DMS53 treated with DMSO at 0.1 percent for 48 hours (cell line): ENCODE measurements around the gene CMTM4.
"Not testable (repeated sequence)": the region's sequence is repeated elsewhere in the genome, so short reads cannot be mapped to it uniquely, and the experiment has no call there.

Experiments
- DNase-seq: peaks from one replicate; lab custom pipeline; 2025; ENCODE audit not compliant: unreplicated experiment; lab: John Stamatoyannopoulos, UW

CMTM4 gene

DNA sequence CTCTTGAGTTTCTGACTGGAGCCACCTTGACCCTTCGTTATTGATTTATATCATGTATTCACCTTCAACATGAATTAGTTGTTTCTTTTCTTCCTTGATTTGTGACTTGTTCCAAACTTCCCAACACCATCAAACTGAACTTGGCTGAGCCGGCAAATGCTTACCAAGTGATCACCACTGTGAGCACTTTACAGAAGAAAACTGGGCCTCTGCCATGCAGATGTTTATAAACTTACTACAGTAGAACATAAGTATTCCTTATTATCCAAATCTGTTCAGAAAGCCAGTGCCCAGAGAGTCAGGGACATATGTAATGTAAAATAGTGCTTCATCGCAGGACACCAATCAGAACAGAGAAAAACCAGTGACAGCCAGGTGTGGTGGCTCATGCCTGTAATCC lies 19.9 kb downstream of the CMTM4 start:
- DNase-seq: no peak

DNA sequence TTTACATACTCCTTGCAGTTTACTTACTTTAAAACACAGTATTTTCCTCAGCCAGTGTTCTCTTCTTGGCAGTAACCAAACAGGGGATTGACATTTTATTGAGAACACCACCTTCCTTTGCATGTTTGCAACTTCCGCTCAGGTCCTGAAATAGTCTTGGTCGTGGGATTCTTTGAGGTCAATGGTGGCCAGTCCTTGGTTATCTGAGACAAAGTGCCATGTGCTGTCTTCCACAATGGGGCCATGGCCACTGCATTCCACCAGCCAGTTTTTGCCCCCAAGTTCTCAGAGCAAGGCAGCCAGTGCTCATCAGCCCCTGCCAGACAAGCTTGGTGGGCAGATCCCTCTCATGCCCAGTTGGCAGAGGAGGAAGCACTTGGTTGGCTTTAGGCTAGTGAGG lies 22.9 kb downstream of the CMTM4 start:
- no peak for DNase-seq

DNA sequence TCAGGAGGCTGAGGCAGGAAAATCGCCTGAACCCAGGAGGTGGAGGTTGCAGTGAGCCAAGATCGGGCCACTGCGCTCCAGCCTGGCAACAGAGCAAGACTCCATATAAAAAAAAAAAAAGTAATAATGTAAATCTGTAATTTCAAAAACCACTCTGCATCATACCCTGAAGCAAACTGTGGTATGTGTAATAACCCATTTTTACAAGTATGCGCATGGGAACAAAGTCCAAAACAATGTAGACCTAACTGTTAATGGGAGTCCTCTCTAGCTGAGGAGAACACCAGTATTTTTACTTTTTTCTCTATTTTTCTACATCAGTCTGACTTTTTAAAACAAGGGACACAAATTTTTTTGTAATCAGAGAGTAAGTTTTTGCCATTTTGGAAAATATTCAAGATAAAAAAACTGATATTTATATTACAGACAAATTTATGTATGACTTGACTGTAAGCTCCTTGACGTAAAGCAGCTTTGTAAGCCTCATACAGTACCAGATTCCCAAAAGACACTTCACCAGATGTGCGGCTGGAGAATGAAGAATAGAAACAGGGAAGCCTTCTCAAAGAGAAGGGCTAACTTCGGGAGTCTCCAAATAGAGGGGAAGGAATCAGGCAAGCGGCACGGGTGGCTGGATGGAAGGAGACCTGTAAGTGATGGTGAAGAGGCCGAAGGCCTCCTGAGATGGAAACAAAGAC lies 25.7 kb downstream of the CMTM4 start:
- DNase-seq: no peak

DNA sequence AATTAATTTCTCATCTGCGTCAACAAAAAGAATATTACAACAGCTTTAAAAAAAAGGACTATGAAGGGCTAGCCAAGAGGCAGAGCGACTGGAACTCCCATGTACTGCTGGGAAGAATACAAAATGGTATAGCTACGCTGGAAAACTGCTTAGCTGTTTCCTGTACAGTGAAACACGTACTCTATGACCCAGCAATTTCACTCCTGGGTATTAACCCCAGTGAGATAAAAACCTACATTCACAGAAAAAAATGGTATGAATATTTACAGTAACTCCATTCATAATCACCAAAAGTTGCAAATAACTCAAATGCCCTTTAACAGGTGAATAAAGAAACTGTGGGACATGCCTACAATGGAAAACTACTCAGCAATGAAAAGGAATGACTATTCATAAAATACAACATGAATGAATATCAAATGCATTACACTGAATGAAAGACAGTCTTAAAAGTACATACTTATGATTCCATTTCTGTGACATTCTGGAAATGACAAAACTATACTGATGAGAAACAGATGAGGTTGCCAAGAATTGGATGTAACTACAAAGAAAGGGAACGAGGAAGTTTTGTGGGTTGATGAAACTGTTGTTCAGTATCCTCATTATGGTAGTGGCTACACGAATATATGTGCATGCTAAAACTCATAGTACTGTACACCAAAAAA lies 27.6 kb downstream of the CMTM4 start:
- DNase-seq: no peak

DNA sequence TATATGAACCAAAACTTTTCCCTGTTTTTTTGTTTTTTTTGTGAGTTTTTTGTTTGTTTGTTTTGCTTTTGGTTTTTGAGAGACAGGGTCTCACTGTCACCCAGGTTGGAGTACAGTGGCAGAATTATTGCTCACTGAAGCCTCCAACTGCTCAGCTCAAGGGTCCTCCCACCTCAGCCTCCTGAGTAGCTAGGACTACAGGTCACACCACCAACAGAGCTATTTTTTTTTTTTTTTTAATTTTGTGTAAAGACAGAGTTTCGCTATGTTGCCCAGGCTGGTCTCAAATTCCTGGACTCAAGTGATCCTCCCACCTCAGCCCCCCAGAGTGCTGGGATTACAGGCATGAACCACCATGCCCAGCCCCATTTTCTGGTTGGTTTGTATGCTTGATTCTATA lies 28.6 kb downstream of the CMTM4 start:
- DNase-seq: no peak

DNA sequence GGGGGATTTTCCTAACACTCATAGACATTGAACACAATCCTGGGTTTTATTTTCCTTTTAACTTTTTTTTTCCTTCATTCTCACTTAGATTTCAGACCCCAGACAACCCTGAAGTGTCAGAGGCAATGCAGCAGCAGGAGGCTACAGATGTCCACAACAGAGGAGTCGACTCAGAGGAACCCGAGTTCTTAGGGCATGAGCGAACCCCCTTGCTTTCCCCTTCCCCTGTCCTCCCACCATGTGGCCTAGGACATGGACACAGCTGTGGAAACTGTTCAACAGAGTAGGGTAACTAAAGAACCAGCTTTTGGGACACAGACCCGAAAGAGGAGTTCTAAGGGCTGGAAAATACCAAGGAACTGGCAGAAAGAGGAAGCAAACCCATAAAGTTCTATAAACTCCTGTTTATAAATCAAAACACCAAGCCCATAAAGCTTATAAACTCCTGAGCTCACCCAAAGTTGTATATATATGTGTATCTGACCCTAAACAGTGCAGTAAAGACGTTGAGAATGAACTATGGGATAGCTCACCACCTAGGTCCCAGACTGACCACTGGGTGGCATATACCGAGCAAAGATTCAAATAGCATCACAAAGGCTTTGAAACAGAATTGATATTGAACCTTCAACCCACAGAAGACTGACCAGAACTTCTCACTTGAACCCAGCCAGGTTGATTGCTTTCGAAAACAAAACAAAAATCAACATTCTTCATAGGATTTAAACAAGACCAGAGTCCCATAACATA lies 33.9 kb downstream of the CMTM4 start:
- DNase-seq: no peak

DNA sequence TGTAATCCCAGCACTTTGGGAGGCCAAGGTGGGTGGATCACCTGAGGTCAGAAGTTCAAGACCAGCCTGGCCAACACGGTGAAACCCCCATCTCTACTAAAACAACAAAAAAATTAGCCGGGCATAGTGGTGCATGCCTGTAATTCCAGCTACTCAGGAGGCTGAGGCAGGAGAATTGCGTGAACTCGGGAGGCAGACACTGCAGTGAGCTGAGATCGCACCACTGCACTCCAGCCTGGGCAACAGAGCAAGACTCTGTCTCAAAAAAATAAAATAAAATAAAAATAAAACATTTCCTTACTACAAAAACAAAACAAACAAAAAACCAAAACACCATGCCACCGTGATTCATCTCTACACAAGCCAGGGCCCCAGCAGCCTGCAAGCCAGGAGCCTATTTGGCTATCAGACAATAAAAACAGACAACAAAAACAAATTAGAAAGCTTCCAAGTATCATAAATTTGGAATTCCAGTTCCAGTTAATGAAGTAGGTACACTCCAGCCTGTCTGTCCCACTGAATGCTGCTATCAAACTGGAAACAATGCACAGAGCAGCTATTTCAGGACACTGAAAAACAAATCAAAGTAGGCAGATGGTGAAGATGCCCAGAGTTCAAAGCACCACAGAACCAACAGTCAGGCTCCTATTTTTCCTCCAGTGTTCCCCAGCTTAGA lies 34.7 kb downstream of the CMTM4 start:
- DNase-seq: not testable (repeated sequence)

DNA sequence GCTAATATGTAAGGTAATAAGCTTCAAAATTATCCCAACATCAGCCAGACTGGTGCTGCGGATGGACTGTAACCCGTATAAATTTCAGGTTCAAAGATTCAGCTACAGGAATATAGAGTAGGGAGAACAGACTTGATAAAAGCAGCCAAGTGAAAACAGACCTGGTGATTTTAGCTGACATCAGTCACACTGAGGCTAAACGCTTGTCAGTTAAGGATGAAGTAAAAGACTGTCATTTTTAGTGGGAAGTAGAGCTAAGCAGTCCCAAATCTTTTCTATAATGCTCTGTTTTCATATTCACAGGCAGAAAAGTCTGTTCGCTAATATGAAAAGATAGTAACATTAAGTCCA lies 35.4 kb downstream of the CMTM4 start:
- DNase-seq: no peak

DNA sequence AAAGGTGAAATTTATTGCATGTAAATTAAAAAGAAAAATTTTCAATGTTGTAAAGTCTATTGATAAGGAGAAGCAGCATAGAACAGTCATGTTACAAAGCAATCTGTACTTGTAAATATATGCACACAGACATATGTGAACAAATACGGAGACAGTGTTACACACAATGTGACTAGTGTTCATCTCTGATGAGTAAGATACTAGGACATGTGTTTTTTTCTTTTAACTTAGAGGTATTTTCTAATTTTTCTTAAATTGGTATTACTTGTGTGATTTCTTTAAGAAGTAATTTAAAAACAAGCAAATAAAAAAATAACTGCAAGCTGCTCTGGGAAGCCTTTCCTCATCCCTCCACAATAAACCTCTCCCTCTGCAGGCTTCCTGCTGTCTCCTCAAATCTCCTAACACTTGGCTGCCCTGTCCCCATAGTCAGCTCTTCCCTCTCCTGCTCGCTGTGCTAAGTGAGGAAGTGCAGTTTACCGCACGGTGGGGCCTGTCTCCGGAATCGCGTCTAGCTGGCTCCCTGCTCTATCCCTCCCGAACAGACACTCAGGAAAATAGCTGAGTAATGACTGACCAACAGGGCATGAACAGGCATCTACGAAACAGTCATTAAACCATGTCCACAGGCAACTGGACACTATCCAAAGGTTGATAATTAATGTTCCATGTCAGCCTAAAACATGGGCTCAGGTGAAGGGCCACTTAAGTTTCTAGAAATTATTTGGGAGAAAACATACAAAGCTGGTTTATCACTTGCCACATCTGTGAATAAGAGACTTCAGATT lies 35.9 kb downstream of the CMTM4 start:
- DNase-seq: no peak

DNA sequence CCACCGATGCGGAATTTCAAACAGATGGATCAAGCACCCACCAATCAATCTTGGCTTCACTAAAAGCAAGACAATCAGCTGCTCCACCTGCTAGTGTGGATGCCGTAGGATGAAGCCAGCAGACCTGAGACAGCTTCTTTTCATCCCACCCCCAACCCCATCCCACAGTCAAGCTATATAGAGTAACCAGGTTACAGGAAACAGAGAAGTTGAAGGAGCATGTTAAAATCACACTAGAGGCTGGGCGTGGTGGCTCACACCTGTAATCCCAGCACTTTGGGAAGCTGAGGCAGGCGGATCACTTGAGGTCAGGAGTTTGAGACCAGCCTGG lies 37.7 kb downstream of the CMTM4 start:
- no peak for DNase-seq

DNA sequence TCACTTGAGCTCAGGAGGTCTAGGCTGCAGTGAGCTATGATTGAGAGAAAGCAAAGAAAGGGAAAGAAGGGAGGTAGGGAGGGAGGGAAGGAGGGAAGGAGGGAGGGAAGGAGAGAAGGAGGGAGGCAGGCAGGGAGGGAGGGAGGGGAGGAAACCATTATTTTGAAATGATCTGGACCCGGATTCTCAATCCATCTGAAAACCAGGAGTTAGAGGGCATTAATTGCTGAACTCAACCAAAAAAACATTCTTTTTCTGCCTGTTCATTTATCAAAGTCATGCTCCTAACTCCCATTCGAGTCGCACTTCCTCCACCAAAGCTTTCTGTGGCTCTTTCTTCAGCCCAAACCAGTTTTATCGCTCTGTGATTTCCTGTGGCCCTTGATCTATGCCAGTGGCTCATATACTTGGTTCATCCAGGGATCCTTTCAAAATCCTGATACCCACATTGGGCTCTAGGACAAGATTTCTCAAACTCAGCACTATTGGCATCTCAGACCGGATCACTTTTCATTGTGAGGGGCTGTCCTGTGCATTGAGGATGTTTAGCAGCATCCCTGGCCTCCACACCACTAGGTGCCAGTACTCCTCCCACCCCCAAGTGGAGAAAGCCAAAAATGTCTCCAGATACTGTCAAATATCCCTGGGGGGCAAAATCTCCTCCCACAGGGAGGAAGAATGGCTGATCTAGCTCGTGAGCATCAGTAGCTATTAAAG lies 38.2 kb downstream of the CMTM4 start:
- no peak for DNase-seq

DNA sequence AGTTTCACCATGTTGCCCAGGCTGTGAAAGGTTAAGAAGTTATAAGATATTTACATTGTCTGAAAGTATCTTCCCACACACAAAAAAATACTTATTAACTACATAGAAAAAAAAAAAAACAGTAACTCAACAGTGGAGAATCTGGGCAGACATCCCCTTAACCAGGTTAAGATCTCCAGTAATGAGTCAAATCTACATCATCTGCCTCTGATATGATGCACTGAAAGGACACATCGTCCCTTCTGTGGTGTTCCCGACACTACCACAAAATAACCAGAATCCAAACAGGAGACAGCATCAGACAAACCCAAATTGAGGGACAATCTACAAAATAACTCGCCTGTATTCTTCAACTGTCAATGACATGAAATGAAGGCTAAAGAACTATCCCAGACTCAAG lies 40.0 kb downstream of the CMTM4 start:
- DNase-seq: no peak

DNA sequence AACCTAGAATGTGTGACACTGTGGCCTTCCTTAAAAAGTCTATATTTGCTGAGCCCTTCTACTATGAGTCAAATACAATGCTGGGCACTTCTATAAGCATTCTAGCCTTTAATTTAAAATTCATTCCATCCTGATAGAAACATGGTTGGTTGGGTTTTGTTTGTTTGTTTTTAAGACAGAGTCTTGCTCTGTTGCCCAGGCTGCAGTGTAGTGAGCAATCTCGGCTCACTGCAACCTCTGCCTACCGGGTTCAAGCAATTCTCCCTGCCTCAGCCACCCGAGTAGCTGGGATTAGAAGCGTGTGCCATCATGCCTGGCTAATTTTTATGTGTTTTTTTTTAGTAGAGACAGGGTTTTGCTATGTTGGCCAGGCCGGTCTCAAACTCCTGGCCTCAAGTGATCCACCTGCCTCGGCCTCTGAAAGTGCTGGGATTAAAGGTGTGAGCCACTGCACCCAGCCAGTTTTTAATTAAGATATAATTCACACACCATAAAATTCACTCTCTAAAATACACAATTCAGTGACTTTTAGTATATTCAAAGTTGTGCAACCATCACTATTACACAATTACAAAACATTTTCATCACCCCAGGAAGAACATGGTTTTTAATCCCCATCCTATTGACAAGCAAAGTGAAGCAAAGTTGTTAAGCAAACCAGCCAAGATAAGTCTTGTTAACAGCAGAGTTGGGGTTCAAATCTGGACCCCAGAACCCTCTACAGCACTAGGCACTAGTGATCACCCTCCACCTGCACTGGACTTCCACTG lies 42.8 kb downstream of the CMTM4 start:
- no peak for DNase-seq

DNA sequence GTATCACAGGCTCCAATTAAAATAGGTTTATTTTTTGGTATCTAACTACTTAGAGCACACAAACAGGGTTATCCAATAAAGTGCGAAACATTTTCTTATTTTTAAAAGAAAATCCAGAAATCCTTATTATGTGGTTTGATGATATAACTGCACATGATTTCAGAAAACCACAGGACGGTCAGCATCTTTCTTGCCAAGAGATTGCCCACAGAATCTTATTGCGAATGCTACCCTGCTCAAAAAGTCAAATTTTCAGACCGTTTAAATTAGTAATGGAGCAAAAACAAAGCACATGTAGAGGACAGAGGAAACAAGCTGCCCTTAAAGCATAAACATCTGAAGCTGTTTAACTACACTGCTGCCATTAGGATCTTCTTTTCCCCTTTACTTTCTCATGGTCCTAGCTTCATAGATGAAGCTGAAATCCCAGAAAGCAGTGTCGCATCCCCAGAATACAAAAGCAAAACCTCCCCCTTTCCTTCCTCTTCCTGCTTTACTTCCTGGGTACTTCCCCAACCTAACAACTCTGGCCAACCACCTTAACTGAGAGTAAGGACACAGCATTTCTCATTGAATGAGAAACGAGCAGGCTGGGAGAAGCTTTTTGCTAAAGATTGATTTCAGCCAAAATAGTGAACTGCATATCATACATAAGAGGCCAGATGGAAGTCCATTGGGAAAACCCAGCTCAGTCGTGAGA lies 43.7 kb downstream of the CMTM4 start:
- DNase-seq: no peak

DNA sequence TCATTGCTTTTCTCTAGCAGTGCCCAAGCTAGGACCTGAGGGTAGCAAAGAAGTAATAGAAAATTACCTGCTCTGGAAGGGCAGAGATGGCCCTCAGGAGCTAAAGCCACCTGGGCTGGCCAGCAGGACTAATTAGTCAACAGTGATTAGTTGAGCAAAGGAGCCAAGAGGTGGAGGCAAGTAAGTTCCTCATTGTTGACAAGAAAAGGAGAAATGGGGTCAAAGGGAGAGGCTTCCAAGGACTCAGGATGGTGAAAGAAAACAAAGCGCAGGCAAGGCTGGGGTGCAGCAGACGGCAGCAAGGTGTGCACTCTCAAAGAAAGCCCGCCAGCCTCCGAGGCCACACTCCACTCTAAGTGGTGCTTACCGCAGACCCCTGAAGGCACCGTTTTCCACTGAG lies 44.6 kb downstream of the CMTM4 start:
- no peak for DNase-seq

DNA sequence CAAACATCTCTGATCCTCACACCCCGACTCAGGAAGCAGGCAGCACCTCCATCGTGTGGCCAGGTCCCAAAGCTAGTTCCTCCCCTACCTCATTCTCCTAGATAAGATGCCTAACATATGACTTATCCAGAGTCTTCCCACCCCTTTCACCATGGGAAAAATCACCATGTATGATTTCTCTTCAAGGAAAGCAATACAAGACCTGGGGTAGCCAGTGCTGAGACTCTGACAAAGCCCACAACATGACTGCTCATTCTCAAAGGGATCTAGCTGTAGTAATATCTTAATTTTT lies 45.1 kb downstream of the CMTM4 start:
- no peak for DNase-seq

DNA sequence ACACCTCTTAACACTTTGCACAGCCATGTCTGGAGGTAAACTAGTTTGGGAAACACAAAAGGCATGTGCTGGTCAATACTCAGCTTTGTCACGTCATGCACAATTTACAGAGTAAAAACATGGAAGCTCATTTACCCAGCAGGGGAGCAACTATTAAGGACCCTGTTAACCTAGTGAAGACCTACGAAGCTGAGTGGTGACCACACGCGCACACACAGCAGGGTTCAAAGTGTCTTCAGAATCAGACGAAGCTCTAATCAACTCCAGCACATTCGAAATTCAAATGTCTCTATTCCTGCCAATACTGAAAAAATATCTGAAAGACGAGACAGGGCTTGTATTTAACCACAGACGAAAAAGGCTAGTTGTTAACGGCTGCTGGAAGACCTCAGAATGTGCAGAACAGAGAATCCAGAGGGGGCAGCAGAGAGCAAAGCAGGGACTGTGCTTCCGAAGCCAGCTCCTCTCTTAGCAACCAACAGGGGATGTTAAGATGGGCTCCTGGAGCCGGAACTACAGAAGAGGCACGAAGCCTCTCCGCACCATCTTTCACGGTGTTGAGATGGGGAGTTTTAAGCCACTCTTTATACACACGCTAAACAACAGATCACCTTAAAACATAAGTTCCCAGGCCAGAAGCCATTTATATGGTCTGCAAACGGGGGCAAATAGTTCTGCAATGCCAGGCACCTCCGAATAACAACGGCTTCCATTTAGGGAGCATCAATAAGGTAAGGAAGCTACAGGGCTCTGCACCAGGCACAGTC lies 45.7 kb downstream of the CMTM4 start:
- DNase-seq: peak; percentile 71

DNA sequence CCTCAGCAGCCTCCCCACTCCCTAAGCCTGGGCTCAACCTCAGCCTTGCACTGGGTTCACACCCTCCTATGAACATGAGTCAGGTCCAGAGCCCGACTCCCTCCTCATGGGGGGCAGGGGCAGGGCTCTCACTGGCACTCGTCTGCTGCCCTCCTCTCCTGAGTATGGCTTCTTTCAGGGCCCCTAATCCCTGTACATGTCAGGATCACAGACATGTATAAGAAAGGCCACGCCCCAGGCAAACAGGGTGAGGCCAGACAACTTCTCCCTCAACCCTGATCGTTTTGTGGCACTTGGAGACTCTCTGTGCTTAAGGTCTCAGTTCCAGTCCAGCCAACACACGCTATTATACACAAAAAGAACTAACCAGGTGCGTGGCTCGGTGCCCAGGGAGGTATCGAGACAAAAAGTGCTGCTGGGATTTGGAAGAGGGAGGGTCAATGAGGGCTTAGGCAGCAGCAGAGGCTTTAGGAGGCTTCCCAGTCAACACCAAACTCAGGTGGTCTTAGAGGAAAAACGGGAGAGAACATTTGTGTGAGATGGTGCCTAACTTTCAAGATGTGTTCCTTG lies 46.8 kb downstream of the CMTM4 start:
- DNase-seq: no peak
